H1 (cell line): Measurements from ENCODE around the gene KIF23. TPM values are rescaled to one million over a fixed set of nuclear protein-coding genes. Genes with fewer than 3 reads are reported as not detected.

ENCODE experiments used
- CTCF ChIA-PET: fragments of 300-600 bp; sonication (Branson Sonifier 250); formaldehyde crosslinking; loops from one replicate; lab custom pipeline; 2021; ENCODE audit not compliant: partially characterized antibody; lab: Charles Lee
- POLR2A ChIA-PET: fragments of 300-600 bp; sonication (Branson Sonifier 250); formaldehyde crosslinking; loops from one replicate; lab custom pipeline; 2021; ENCODE audit warnings: inconsistent platforms; ENCODE audit not compliant: partially characterized antibody; lab: Charles Lee
- DNase-seq, 2 experiments: peaks; one replicate each; pipeline versions ENCODE4 v3.0.0 to v3.0.0-alpha.2; 2010 to 2022; ENCODE audit warnings: low spot score in 2 of 2, low read depth in 1 of 2, mixed read lengths in 1 of 2
- FAIRE-seq: peaks from 2 replicates; lab custom pipeline; 2011; peaks lifted over from hg19 to GRCh38; lab: Jason Lieb, UNC
- H2AFZ ChIP-seq: 2 replicates; pipeline ENCODE4 v1.8.1; 2012; ENCODE audit warnings: low read length, inconsistent platforms
- H2AK5ac ChIP-seq: 2 replicates; pipeline ENCODE4 v1.6.1; 2013; ENCODE audit warnings: low read depth, low read length
- H2BK120ac ChIP-seq: replicated peaks from 2 replicates; pipeline ENCODE3; 2013; ENCODE audit warnings: low read depth, low read length, inconsistent platforms
- H2BK12ac ChIP-seq: 2 replicates; pipeline ENCODE4 v1.6.1; 2013; ENCODE audit warnings: low read depth, low read length
- H2BK15ac ChIP-seq: 2 replicates; pipeline ENCODE4 v1.6.1; 2013; ENCODE audit warnings: low read length
- H2BK20ac ChIP-seq: 2 replicates; pipeline ENCODE4 v1.6.1; 2013; ENCODE audit warnings: low read length
- H2BK5ac ChIP-seq: 2 replicates; pipeline ENCODE4 v1.6.1; 2013; ENCODE audit warnings: low read depth, low read length
- H3K14ac ChIP-seq: 2 replicates; pipeline ENCODE4 v1.6.1; 2013; ENCODE audit warnings: inconsistent platforms; ENCODE audit not compliant: insufficient read length
- H3K18ac ChIP-seq: 2 replicates; pipeline ENCODE4 v1.6.1; 2013; ENCODE audit warnings: low read length; ENCODE audit errors: extremely low read depth
- H3K23ac ChIP-seq: 2 replicates; pipeline ENCODE4 v1.6.1; 2013; ENCODE audit warnings: inconsistent platforms; ENCODE audit not compliant: insufficient read length
- H3K23me2 ChIP-seq: 2 replicates; pipeline ENCODE4 v1.6.1; 2013; ENCODE audit warnings: low read depth, low read length
- H3K27ac ChIP-seq: 2 replicates; pipeline ENCODE4 v1.6.1; 2011; ENCODE audit warnings: low read depth, low read length, inconsistent platforms
- H3K27me3 ChIP-seq, 4 experiments: replicated peaks in 1 of 4; 1 replicate in 1 of 4; 2 replicates in 3 of 4; pipeline versions ENCODE4 v1.6.1 to v1.8.1; 2011 to 2013; ENCODE audit warnings: low read length in 3 of 4, mild to moderate bottlenecking in 3 of 4, inconsistent platforms in 2 of 4, mixed read lengths in 2 of 4, moderate library complexity in 1 of 4; ENCODE audit not compliant: control insufficient read depth in 3 of 4, insufficient read depth in 3 of 4; ENCODE audit errors: extremely low read depth in 1 of 4
- H3K36me3 ChIP-seq, 4 experiments: 2 replicates each; pipeline versions ENCODE4 v1.6.1 to v1.8.1; 2011 to 2013; ENCODE audit warnings: mild to moderate bottlenecking in 4 of 4, low read length in 3 of 4, moderate library complexity in 2 of 4, control low read depth in 1 of 4, inconsistent platforms in 1 of 4; ENCODE audit not compliant: insufficient read depth in 4 of 4, control insufficient read depth in 2 of 4
- H3K4ac ChIP-seq: replicated peaks from 2 replicates; pipeline ENCODE3; 2013; ENCODE audit warnings: low read length, low read depth, mixed read lengths, inconsistent platforms; ENCODE audit not compliant: insufficient read length
- H3K4me1 ChIP-seq, 4 experiments: replicated peaks in 1 of 4; 1 replicate in 1 of 4; 2 replicates in 3 of 4; pipeline versions ENCODE4 v1.6.1 to v1.8.1; 2011 to 2013; ENCODE audit warnings: low read length in 3 of 4, inconsistent platforms in 2 of 4, mixed read lengths in 1 of 4; ENCODE audit not compliant: insufficient read depth in 4 of 4, control insufficient read depth in 3 of 4
- H3K4me2 ChIP-seq, 2 experiments: 2 replicates each; pipeline versions ENCODE4 v1.6.1 to v1.8.1; 2011 to 2013; ENCODE audit warnings: low read depth in 2 of 2, low read length in 2 of 2, control low read depth in 1 of 2, inconsistent platforms in 1 of 2, mild to moderate bottlenecking in 1 of 2; ENCODE audit not compliant: insufficient read depth in 1 of 2
- H3K4me3 ChIP-seq, 4 experiments: fragments of 200-600, 300-600 bp in 1 of 4; sonication (generic), shearing (Covaris generic), sonication (Bioruptor Twin) in 1 of 4; 2 replicates each; pipeline versions ENCODE4 v1.5.1 to v1.8.1; 2011 to 2016; ENCODE audit warnings: low read length in 4 of 4, low read depth in 3 of 4, control low read depth in 2 of 4, inconsistent platforms in 2 of 4, mild to moderate bottlenecking in 2 of 4, mixed read lengths in 1 of 4, moderate library complexity in 1 of 4; ENCODE audit not compliant: insufficient read depth in 2 of 4; ENCODE audit errors: extremely low read depth in 1 of 4
- H3K56ac ChIP-seq: replicated peaks from 2 replicates; pipeline ENCODE3; 2013; ENCODE audit warnings: low read depth, mild to moderate bottlenecking, mixed read lengths, low read length, inconsistent platforms; ENCODE audit not compliant: insufficient read length
- H3K79me1 ChIP-seq: 2 replicates; pipeline ENCODE4 v1.6.1; 2013; ENCODE audit warnings: low read depth, low read length, control low read depth
- H3K79me2 ChIP-seq, 2 experiments: 2 replicates each; pipeline versions ENCODE4 v1.6.1 to v1.8.1; 2012 to 2013; ENCODE audit warnings: low read length in 2 of 2, mild to moderate bottlenecking in 2 of 2, inconsistent platforms in 1 of 2; ENCODE audit not compliant: insufficient read depth in 2 of 2, control insufficient read depth in 1 of 2
- H3K9ac ChIP-seq, 4 experiments: replicated peaks in 1 of 4; 1 replicate in 1 of 4; 2 replicates in 3 of 4; pipeline versions ENCODE4 v1.6.1 to v1.8.1; 2011 to 2013; ENCODE audit warnings: low read depth in 3 of 4, low read length in 3 of 4, control low read depth in 2 of 4, mild to moderate bottlenecking in 2 of 4, moderate library complexity in 2 of 4, inconsistent platforms in 1 of 4; ENCODE audit errors: extremely low read depth in 1 of 4
- H3K9me3 ChIP-seq, 2 experiments: 2 replicates each; pipeline versions ENCODE4 v1.6.1 to v1.8.1; 2012 to 2013; ENCODE audit warnings: mild to moderate bottlenecking in 2 of 2, moderate library complexity in 2 of 2, control low read depth in 1 of 2, inconsistent platforms in 1 of 2, low read depth in 1 of 2, low read length in 1 of 2, mixed read lengths in 1 of 2; ENCODE audit not compliant: insufficient read depth in 2 of 2
- H4K20me1 ChIP-seq, 2 experiments: replicated peaks in 1 of 2; 2 replicates each; pipeline versions ENCODE3 to v1.8.1; 2011 to 2013; ENCODE audit warnings: inconsistent platforms in 2 of 2, low read length in 2 of 2, mild to moderate bottlenecking in 1 of 2; ENCODE audit not compliant: insufficient read depth in 2 of 2, control insufficient read depth in 1 of 2
- H4K5ac ChIP-seq: 2 replicates; pipeline ENCODE4 v1.6.1; 2013; ENCODE audit warnings: low read length, low read depth, mixed read lengths, inconsistent platforms; ENCODE audit not compliant: insufficient read length
- H4K8ac ChIP-seq: 2 replicates; pipeline ENCODE4 v1.8.0; 2013; ENCODE audit warnings: mild to moderate bottlenecking, moderate library complexity, low read length, inconsistent platforms; ENCODE audit not compliant: insufficient read depth; ENCODE audit errors: extremely low read depth
- H4K91ac ChIP-seq: replicated peaks from 2 replicates; pipeline ENCODE3; 2013; ENCODE audit warnings: low read length, mixed read lengths, inconsistent platforms; ENCODE audit not compliant: insufficient read length
- ATF3 ChIP-seq: IDR thresholded peaks from 2 replicates; pipeline ENCODE4 v1.6.1; 2011; ENCODE audit warnings: low read depth, mild to moderate bottlenecking, low read length; ENCODE audit not compliant: insufficient read depth
- BACH1 ChIP-seq: IDR thresholded peaks from 2 replicates; pipeline ENCODE4 v1.6.1; 2012; ENCODE audit warnings: low read length, improper control_type of control experiment
- CHD1 ChIP-seq: IDR thresholded peaks from 2 replicates; pipeline ENCODE4 v1.6.1; 2012; ENCODE audit warnings: low read depth, low read length, improper control_type of control experiment
- CTBP2 ChIP-seq: IDR thresholded peaks from 2 replicates; pipeline ENCODE4 v1.7.0; 2011; ENCODE audit warnings: borderline replicate concordance, mild to moderate bottlenecking, moderate library complexity, mixed read lengths, low read length; ENCODE audit not compliant: insufficient read depth, insufficient read length
- POLR2A ChIP-seq, 2 experiments: IDR thresholded peaks; 1 replicate in 1 of 2; 2 replicates in 1 of 2; pipeline ENCODE4 v1.6.1; 2011; ENCODE audit warnings: low read depth in 2 of 2, low read length in 2 of 2, mild to moderate bottlenecking in 2 of 2; ENCODE audit errors: control extremely low read depth in 1 of 2
- POU5F1 ChIP-seq: IDR thresholded peaks from 2 replicates; pipeline ENCODE4 v1.6.1; 2011; ENCODE audit warnings: low read depth, mild to moderate bottlenecking, low read length, moderate library complexity
- WGBS, 2 experiments: shearing (Covaris generic) in 1 of 2; methylation state at CpG; one replicate each; pipeline versions ENCODE4 v1.1.6 to v1.1.7; 2013 to 2015; ENCODE audit warnings: low lambda C conversion rate in 2 of 2, mixed read lengths in 2 of 2, inconsistent platforms in 1 of 2, low coverage in 1 of 2, missing lambda C conversion rate in 1 of 2; ENCODE audit not compliant: insufficient replicate concordance in 2 of 2, insufficient coverage in 1 of 2, insufficient read length in 1 of 2; ENCODE audit errors: extremely low coverage in 1 of 2, missing lambda C conversion rate in 1 of 2; 5-methylcytosine and 5-hydroxymethylcytosine counted together
- polyA plus RNA-seq, 7 experiments: library from polyadenylated mRNA; depleted of rRNA in 3 of 7; stranded (reverse) in 5 of 7; unstranded in 2 of 7; fragments of >200 nt in 5 of 7; fragments of 200-250 nt in 2 of 7; gene quantifications; 1 replicate in 5 of 7; 2 replicates in 1 of 7; 4 replicates in 1 of 7; pipeline versions ENCODE4 v1.2.1 to v1.2.3, GENCODE V29; 2011 to 2013; ENCODE audit warnings: missing spikeins in 2 of 7, mixed read lengths in 2 of 7
- total RNA-seq: library from RNA; stranded (reverse); fragmentation: NEBNext Ultra II Directional; extraction: Animal tissue kit (Norgen Biotek cat#: 25700); gene quantifications from 2 replicates; pipeline ENCODE4 v1.2.1, GENCODE V29; 2021

KIF23 gene
- total and polyA plus RNA-seq, 2 of the 8 experiments (the other 6 are each of a cell fraction or from before 2014, with no cell fraction given) = 26.2 to 77.4 TPM

- Histone ChIP-seq H3K23me2 (0 out of 2 replicates have a peak, but pooled peaks cover 3% of the 10 kb centered on the region), H4K20me1 (no peaks in the 10 kb centered on the region), H3K18ac (no peak overlapping the region), H4K8ac (no peak overlapping the region), H3K9me3 (no peaks in the 10 kb centered on the region), H3K27me3 (no peaks in the 10 kb centered on the region), H2AK5ac (no peak overlapping the region), H3K4me3 (no peak overlapping the region), H3K9ac (no peak overlapping the region), H2BK20ac (no peak overlapping the region), H4K5ac (no peak overlapping the region), H2BK15ac (no peak overlapping the region), H2BK12ac (no peak overlapping the region), H3K4me2 (no peak overlapping the region), H2BK120ac (no peak overlapping the region), H3K4ac (no peak overlapping the region), H3K56ac (no peak overlapping the region), H3K14ac (no peak overlapping the region), H3K79me2 (no peaks in the 10 kb centered on the region), H3K79me1 (no peaks in the 10 kb centered on the region), H3K27ac (no peak overlapping the region), H2AFZ (no peak overlapping the region), H3K4me1 (peaks cover 0 to 4% (median 2%) of the 10 kb centered on the region in 4 experiments; a peak in 2 of 7 replicates), H2BK5ac (no peak overlapping the region), H3K23ac (no peak overlapping the region), H4K91ac (no peak overlapping the region), H3K36me3 (no peaks in the 10 kb centered on the region)
- DNase-seq = no peak
- no peak for FAIRE-seq
- no peak for TF ChIP-seq BACH1
- TF ChIP-seq ATF3 = no peak
- TF ChIP-seq CTBP2 = no peak
- no peak for TF ChIP-seq CHD1
- no peak for TF ChIP-seq POU5F1
- no peak for TF ChIP-seq POLR2A (IDR thresholded peaks at IDR 0.05; ENCODE audit: control extremely low read depth in 1 of 2, low read depth in 2 of 2, low read length in 2 of 2)
- CTCF ChIA-PET = interaction anchor here (0.9 to 8.2 kb wide), 8 partner anchors 9 to 1393 kb away, joined by 3 to 70 read pairs (median 4); partner anchors contain the start of gene RPLP1
- POLR2A ChIA-PET = interaction anchor here (13.9 kb wide), 1 partner anchor 13 kb away, joined by 207 read pairs; the partner anchor contains the start of gene RPLP1
- 91 to 100% methylated on average over 1 to 2 of the region's 2 CpGs for WGBS, 2 experiments
Measured at GRCh38 chr15:69466733-69467132, 52.6 kb downstream of the KIF23 start.
